Tibial nerve (tissue), 4 donors: ENCODE measurements around the gene MDM4. TPM values are rescaled to one million over a fixed set of nuclear protein-coding genes. Genes with fewer than 3 reads are reported as not detected.
"Not testable (repeated sequence)": the region's sequence is repeated elsewhere in the genome, so short reads cannot be mapped to it uniquely, and the experiment has no call there.

Source experiments
- DNase-seq, 2 donors: peaks; one replicate each; pipeline ENCODE4 v3.0.0-alpha.2; 2019; ENCODE audit warnings: low spot score in 2 of 2
- H3K27ac ChIP-seq, 4 donors: fragments of 200-600 bp; sonication (generic) in 3 of 4; one replicate each; pipeline ENCODE4 v1.5.1; 2017 to 2019; ENCODE audit warnings: mild to moderate bottlenecking in 1 of 4
- H3K27me3 ChIP-seq, 2 donors: fragments of 200-600 bp; sonication (generic) in 1 of 2; one replicate each; pipeline versions ENCODE4 v1.5.1 to v1.6.0; 2017 to 2019
- H3K36me3 ChIP-seq, 3 donors: fragments of 200-600 bp; sonication (generic); one replicate each; pipeline ENCODE4 v1.5.1; 2018 to 2019
- H3K4me1 ChIP-seq, 4 donors: fragments of 200-600 bp; sonication (generic) in 3 of 4; one replicate each; pipeline ENCODE4 v1.5.1; 2017 to 2019
- H3K4me3 ChIP-seq, 4 donors: fragments of 200-600 bp; sonication (generic) in 3 of 4; one replicate each; pipeline ENCODE4 v1.5.1; 2017 to 2019; ENCODE audit warnings: mild to moderate bottlenecking in 1 of 4, moderate library complexity in 1 of 4
- H3K9me3 ChIP-seq, 4 donors: fragments of 200-600 bp; sonication (generic) in 3 of 4; one replicate each; pipeline ENCODE4 v1.5.1; 2017 to 2019
- CTCF ChIP-seq, 5 experiments: fragments of 200-600 bp in 3 of 5; fragments of 450-650 bp in 2 of 5; sonication (generic) in 3 of 5; IDR thresholded peaks; one replicate each; pipeline ENCODE4 v1.5.1; 2016 to 2019; ENCODE audit warnings: antibody characterized with exemption in 5 of 5, mild to moderate bottlenecking in 3 of 5, moderate library complexity in 2 of 5
- EP300 ChIP-seq, 2 donors: sonication (generic); formaldehyde crosslinking; IDR thresholded peaks; one replicate each; pipeline ENCODE4 v1.6.1; 2017; ENCODE audit warnings: antibody characterized with exemption in 2 of 2, mild to moderate bottlenecking in 1 of 2
- POLR2A ChIP-seq, 2 donors: fragments of 450-650 bp; IDR thresholded peaks; one replicate each; pipeline ENCODE4 v1.6.1; 2017; ENCODE audit warnings: antibody characterized with exemption in 2 of 2, mild to moderate bottlenecking in 2 of 2, moderate library complexity in 2 of 2
- WGBS, 2 donors: methylation state at CpG; one replicate each; pipeline ENCODE4 v1.1.5; 2018; 5-methylcytosine and 5-hydroxymethylcytosine counted together
- total RNA-seq, 4 donors: library from RNA; depleted of rRNA; stranded (reverse); fragments of >200 nt; gene quantifications; one replicate each; pipeline ENCODE4 v1.1.0, GENCODE V29; 2016

The MDM4 gene
- total RNA-seq, 4 donors from 2014 or later = 83.0 to 113 (median 101) TPM

- WGBS, 2 donors = 61 to 66% methylated on average over 8 of the region's 8 CpGs
- H3K4me1 ChIP-seq = peaks cover 0 to 72% (median 52%) of the 10 kb centered on the region in 4 donors
- no peak for TF ChIP-seq CTCF (IDR thresholded peaks at IDR 0.05)
- no peak for TF ChIP-seq POLR2A (IDR thresholded peaks at IDR 0.05)
- TF ChIP-seq EP300 (IDR thresholded peaks at IDR 0.05) = no peak
- H3K27me3 ChIP-seq = no peaks in the 10 kb centered on the region
- no peak for DNase-seq
- no peaks in the 10 kb centered on the region for H3K36me3 ChIP-seq
- peak overlapping the region in 1 of 4 donors; percentile 34 for H3K27ac ChIP-seq
- H3K9me3 ChIP-seq = no peaks in the 10 kb centered on the region
- H3K4me3 ChIP-seq = no peak overlapping the region
Observed at GRCh38 chr1:204480515-204480914, 35.7 kb upstream of the MDM4 start.

GRCh38 chr1:204483791-204484190 lies 32.4 kb upstream of the MDM4 start:
- Histone ChIP-seq H3K36me3 (no peaks in the 10 kb centered on the region), H3K4me3 (no peak overlapping the region), H3K4me1 (peaks cover 0 to 39% (median 34%) of the 10 kb centered on the region in 4 donors), H3K27me3 (no peaks in the 10 kb centered on the region), H3K27ac (no peak overlapping the region), H3K9me3 (no peaks in the 10 kb centered on the region)
- WGBS, 2 donors = 66 to 72% methylated on average over 7 of the region's 7 CpGs
- no peak for TF ChIP-seq EP300 (IDR thresholded peaks at IDR 0.05)
- no peak for TF ChIP-seq CTCF (IDR thresholded peaks at IDR 0.05)
- no peak for TF ChIP-seq POLR2A (IDR thresholded peaks at IDR 0.05)
- no peak for DNase-seq

GRCh38 chr1:204486513-204487255 lies 29.5 kb upstream of the MDM4 start:
- 89 to 90% methylated on average over 9 of the region's 9 CpGs for WGBS, 2 donors
- not testable (repeated sequence) for H3K4me3 ChIP-seq, H3K36me3 ChIP-seq, DNase-seq, H3K27ac ChIP-seq, H3K27me3 ChIP-seq, H3K9me3 ChIP-seq
- peaks cover 0 to 25% (median 11%) of the 10 kb centered on the region in 4 donors for H3K4me1 ChIP-seq

- no peak for DNase-seq
- Histone ChIP-seq H3K9me3 (no peaks in the 10 kb centered on the region), H3K27me3 (no peaks in the 10 kb centered on the region), H3K27ac (no peak overlapping the region), H3K36me3 (no peaks in the 10 kb centered on the region), H3K4me1 (peaks cover 0 to 25% (median 8%) of the 10 kb centered on the region in 4 donors), H3K4me3 (no peak overlapping the region)
- WGBS, 2 donors = 73 to 76% methylated on average over 5 of the region's 5 CpGs
- TF ChIP-seq EP300 (IDR thresholded peaks at IDR 0.05) = no peak
- no peak for TF ChIP-seq POLR2A (IDR thresholded peaks at IDR 0.05)
- no peak for TF ChIP-seq CTCF (IDR thresholded peaks at IDR 0.05)
Observed at GRCh38 chr1:204487256-204487615, 29.0 kb upstream of the MDM4 start.

- Histone ChIP-seq H3K27me3 (no peaks in the 10 kb centered on the region), H3K4me3 (no peak overlapping the region), H3K27ac (peak overlapping the region in 3 of 4 donors; percentile 87 to 93 (median 93)), H3K9me3 (no peaks in the 10 kb centered on the region), H3K4me1 (peaks cover 0 to 45% (median 19%) of the 10 kb centered on the region in 4 donors), H3K36me3 (no peaks in the 10 kb centered on the region)
- no peak for DNase-seq
- TF ChIP-seq EP300 (IDR thresholded peaks at IDR 0.05) (no peak), POLR2A (IDR thresholded peaks at IDR 0.05) (no peak), CTCF (IDR thresholded peaks at IDR 0.05) (no peak)
Observed at GRCh38 chr1:204491655-204492054, 24.6 kb upstream of the MDM4 start.
